ENCODE measurements around the gene ZFYVE19.

DNA sequence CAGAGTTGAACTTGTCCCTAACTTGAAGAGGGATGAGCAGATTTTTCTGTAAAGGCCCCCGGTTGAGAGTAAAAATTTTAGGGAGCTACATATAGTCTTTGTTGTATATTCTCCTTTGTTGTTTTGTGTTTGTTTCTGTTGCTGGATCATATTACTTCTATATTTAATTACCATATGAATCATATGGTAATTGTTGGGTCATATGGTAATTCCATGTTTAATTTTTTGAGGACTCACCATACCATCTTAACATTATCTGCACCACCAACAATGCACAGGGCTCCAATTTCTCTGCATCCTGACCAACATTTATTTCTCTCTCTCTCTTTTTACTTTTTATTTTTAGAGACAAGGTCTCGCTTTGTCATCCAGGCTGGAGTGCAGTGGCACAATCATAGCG is 7.4 kb upstream of the ZFYVE19 start:
- TF ChIP-seq CTCF (IDR thresholded peaks at IDR 0.05; ENCODE audit: borderline replicate concordance, extremely low read depth, low read length, poor library complexity, severe bottlenecking) (no peak), EZH2 (IDR thresholded peaks at IDR 0.05; ENCODE audit: borderline replicate concordance, low read depth, low read length, severe bottlenecking) (no peak)
